Hepatocyte (in vitro differentiated cells): Measurements from ENCODE around the gene LAMA4.

Source experiments
- CTCF ChIP-seq: fragments of 200-600 bp; sonication (generic); IDR thresholded peaks from 2 replicates; pipeline ENCODE4 v1.5.1; 2016; ENCODE audit warnings: antibody characterized with exemption, mild to moderate bottlenecking; ENCODE audit not compliant: poor library complexity
- EZH2 ChIP-seq: fragments of 200-600 bp; sonication (generic); IDR thresholded peaks from 2 replicates; pipeline ENCODE4 v1.6.1; 2016; ENCODE audit warnings: antibody characterized with exemption, mild to moderate bottlenecking, borderline replicate concordance
- EZH2phosphoT487 ChIP-seq: fragments of 200-600 bp; sonication (generic); IDR thresholded peaks from one replicate; pipeline ENCODE4 v1.6.1; 2018; ENCODE audit warnings: antibody characterized with exemption, mild to moderate bottlenecking, low read depth, moderate library complexity; ENCODE audit not compliant: unreplicated experiment, severe bottlenecking

GRCh38 chr6:112286500-112287144 is 32.3 kb upstream of the LAMA4 start:
- TF ChIP-seq CTCF = no peak
- TF ChIP-seq EZH2 = no peak
- no peak for TF ChIP-seq EZH2phosphoT487
